ENCODE results near the gene ZHX3. TPM values are rescaled to one million over a fixed set of nuclear protein-coding genes. Genes with fewer than 3 reads are reported as not detected.

The ZHX3 gene
- total and polyA plus RNA-seq, 2 donors from 2014 or later: 24.7 to 153 TPM

DNA sequence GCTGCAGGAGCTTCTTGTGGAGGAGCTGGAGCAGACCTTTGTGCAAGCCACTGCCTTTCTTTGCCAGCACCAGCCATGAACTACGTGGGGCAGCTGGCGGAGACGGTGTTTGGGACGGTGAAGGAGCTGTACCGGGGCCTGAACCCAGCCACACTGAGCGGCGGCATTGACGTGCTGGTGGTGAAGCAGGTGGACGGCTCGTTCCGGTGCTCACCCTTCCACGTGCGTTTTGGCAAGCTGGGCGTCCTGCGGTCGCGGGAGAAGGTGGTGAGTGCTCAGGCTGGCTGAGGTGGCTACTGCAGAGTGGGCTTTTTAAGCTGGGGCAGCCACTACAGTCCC, 28.2 kb upstream of the ZHX3 start:
- TF ChIP-seq, protein P1, sequence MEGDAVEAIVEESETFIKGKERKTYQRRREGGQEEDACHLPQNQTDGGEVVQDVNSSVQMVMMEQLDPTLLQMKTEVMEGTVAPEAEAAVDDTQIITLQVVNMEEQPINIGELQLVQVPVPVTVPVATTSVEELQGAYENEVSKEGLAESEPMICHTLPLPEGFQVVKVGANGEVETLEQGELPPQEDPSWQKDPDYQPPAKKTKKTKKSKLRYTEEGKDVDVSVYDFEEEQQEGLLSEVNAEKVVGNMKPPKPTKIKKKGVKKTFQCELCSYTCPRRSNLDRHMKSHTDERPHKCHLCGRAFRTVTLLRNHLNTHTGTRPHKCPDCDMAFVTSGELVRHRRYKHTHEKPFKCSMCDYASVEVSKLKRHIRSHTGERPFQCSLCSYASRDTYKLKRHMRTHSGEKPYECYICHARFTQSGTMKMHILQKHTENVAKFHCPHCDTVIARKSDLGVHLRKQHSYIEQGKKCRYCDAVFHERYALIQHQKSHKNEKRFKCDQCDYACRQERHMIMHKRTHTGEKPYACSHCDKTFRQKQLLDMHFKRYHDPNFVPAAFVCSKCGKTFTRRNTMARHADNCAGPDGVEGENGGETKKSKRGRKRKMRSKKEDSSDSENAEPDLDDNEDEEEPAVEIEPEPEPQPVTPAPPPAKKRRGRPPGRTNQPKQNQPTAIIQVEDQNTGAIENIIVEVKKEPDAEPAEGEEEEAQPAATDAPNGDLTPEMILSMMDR (IDR thresholded peaks at IDR 0.05; ENCODE audit: borderline replicate concordance, extremely low read depth, insufficient read depth): no peak
- H3K9ac ChIP-seq (ENCODE audit: low read length in 3 of 3): no peak overlapping the region
- peaks cover 0 to 11% (median 9%) of the 10 kb centered on the region in 3 donors for H3K4me1 ChIP-seq (ENCODE audit: control insufficient read depth in 2 of 3, insufficient read depth in 2 of 3, low read depth in 1 of 3, low read length in 3 of 3)
- FAIRE-seq (no peak), DNase-seq (peak in 1 of 5 donors; percentile 72)
- intact Hi-C loops (cut with DNase I): no loop called here
- peaks cover 0 to 32% (median 14%) of the 10 kb centered on the region in 3 donors for H3K36me3 ChIP-seq (ENCODE audit: control insufficient read depth in 2 of 3, insufficient read depth in 3 of 3, low read length in 3 of 3)
- H3K27me3 ChIP-seq (ENCODE audit: control insufficient read depth, insufficient read depth, low read length): no peaks in the 10 kb centered on the region
- no peaks in the 10 kb centered on the region for H3K9me3 ChIP-seq (ENCODE audit: control insufficient read depth in 2 of 3, insufficient read depth in 1 of 3, low read length in 3 of 3)
- no peak overlapping the region for H3K4me3 ChIP-seq (ENCODE audit: low read length in 3 of 3)
- no peak overlapping the region for H3K27ac ChIP-seq (ENCODE audit: low read depth in 2 of 2, low read length in 2 of 2)

DNA sequence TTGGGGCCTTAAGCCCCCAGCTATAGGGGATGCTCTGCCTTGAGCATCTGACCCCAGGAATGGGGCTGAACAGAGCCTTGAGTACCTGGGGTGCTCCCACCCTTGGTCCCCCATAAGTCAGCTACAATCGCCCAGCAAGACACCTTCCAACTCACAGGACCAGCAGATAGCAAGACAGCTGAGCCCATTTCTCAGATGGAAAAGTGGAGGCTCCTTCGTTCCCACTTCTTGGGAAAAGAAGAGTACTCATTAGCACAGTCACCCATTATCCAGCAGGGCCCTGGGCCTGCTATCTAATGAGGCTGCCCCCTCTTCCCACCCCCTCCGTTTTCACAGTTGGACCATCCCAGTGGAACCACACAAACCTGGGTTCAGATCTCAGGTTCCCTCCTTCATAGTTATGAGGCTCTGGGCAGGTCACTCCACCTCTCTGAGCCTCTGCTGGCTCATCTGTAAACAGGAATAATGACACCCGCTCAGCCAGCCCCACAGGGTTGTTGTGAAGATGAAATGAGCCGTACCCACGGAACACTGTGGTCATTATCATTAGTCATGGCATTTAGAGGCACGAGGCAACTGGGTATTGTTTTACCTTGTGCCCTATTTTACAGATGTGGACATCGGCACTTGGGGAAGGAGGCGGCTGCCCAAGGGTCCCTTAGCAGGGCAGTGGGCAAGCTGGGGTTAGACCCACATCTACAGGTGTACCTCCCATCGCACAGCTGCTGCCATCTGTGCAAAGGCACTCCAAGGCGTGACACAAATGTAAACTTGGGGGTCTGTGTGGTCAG, 27.6 kb upstream of the ZHX3 start:
- intact Hi-C loops (cut with DNase I): no loop called here
- no peak for FAIRE-seq

DNA sequence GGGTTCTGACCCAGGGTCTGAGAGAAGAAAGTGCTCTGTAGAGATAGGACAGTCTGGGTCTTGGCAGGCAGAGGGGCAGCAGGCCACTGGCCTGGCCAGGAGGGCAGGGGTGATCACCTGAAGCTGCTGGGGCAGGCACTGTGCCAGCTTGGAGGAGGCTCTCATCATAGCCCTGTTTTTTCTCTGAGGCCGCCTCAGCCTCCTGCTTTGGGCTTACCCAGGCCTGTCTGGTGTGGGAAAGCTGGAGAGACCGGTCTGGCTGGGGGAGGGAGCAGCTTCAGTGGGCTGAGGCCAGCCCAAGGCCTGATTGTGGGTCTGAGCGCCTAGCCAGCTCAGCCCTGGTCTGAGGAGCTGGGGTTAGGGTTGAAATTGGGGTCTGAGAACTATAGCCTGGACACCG, 26.9 kb upstream of the ZHX3 start:
- H3K9ac ChIP-seq (ENCODE audit: low read length in 3 of 3): peak overlapping the region in 1 of 3 donors; percentile 19
- no peaks in the 10 kb centered on the region for H3K27me3 ChIP-seq (ENCODE audit: control insufficient read depth, insufficient read depth, low read length)
- DNase-seq (peak in 1 of 5 donors; percentile 41), FAIRE-seq (no peak)
- H3K4me3 ChIP-seq (ENCODE audit: low read length in 3 of 3): no peak overlapping the region
- H3K27ac ChIP-seq (ENCODE audit: low read depth in 2 of 2, low read length in 2 of 2): no peak overlapping the region
- H3K9me3 ChIP-seq (ENCODE audit: control insufficient read depth in 2 of 3, insufficient read depth in 1 of 3, low read length in 3 of 3): no peaks in the 10 kb centered on the region
- intact Hi-C loops (cut with DNase I): no loop called here
- H3K36me3 ChIP-seq (ENCODE audit: control insufficient read depth in 2 of 3, insufficient read depth in 3 of 3, low read length in 3 of 3): peaks cover 0 to 25% (median 9%) of the 10 kb centered on the region in 3 donors
- peaks cover 0 to 16% (median 15%) of the 10 kb centered on the region in 3 donors for H3K4me1 ChIP-seq (ENCODE audit: control insufficient read depth in 2 of 3, insufficient read depth in 2 of 3, low read depth in 1 of 3, low read length in 3 of 3)
- TF ChIP-seq, protein P1 (IDR thresholded peaks at IDR 0.05; ENCODE audit: borderline replicate concordance, extremely low read depth, insufficient read depth): no peak

More for the DNA sequence above, 27.6 kb upstream of the ZHX3 start:
- no peak overlapping the region for H3K27ac ChIP-seq (ENCODE audit: low read depth in 2 of 2, low read length in 2 of 2)
- no peak overlapping the region for H3K9ac ChIP-seq (ENCODE audit: low read length in 3 of 3)
- peak in 1 of 5 donors; percentile 26 for DNase-seq
- no peak overlapping the region for H3K4me3 ChIP-seq (ENCODE audit: low read length in 3 of 3)
- H3K36me3 ChIP-seq (ENCODE audit: control insufficient read depth in 2 of 3, insufficient read depth in 3 of 3, low read length in 3 of 3): peaks cover 0 to 31% (median 10%) of the 10 kb centered on the region in 3 donors
- H3K4me1 ChIP-seq (ENCODE audit: control insufficient read depth in 2 of 3, insufficient read depth in 2 of 3, low read depth in 1 of 3, low read length in 3 of 3): peaks cover 0 to 12% (median 11%) of the 10 kb centered on the region in 3 donors
- H3K9me3 ChIP-seq (ENCODE audit: control insufficient read depth in 2 of 3, insufficient read depth in 1 of 3, low read length in 3 of 3): no peaks in the 10 kb centered on the region
- H3K27me3 ChIP-seq (ENCODE audit: control insufficient read depth, insufficient read depth, low read length): no peaks in the 10 kb centered on the region
- TF ChIP-seq, protein P1 (IDR thresholded peaks at IDR 0.05; ENCODE audit: borderline replicate concordance, extremely low read depth, insufficient read depth): no peak

Data from kidney (tissue), 14 donors.